Mucosa of rectum (tissue), 2 donors: ENCODE results near the gene FLYWCH1.

Experiments used
- H3K27ac ChIP-seq, 2 donors: one replicate each; pipeline ENCODE4 v1.7.0; 2013; ENCODE audit warnings: inconsistent platforms in 2 of 2, low read depth in 2 of 2, low read length in 2 of 2
- H3K27me3 ChIP-seq, 2 donors: one replicate each; pipeline ENCODE4 v1.7.0; 2013; ENCODE audit warnings: low read length in 2 of 2; ENCODE audit not compliant: control insufficient read depth in 2 of 2, insufficient read depth in 2 of 2
- H3K36me3 ChIP-seq, 2 donors: one replicate each; pipeline ENCODE4 v1.7.0; 2013; ENCODE audit warnings: low read length in 2 of 2; ENCODE audit not compliant: control insufficient read depth in 2 of 2, insufficient read depth in 2 of 2
- H3K4me1 ChIP-seq, 2 donors: one replicate each; pipeline ENCODE4 v1.7.0; 2013; ENCODE audit warnings: low read length in 2 of 2, mild to moderate bottlenecking in 1 of 2; ENCODE audit not compliant: control insufficient read depth in 2 of 2, insufficient read depth in 2 of 2
- H3K4me3 ChIP-seq, 2 donors: one replicate each; pipeline ENCODE4 v1.7.0; 2013; ENCODE audit warnings: low read length in 2 of 2
- H3K9ac ChIP-seq, 2 donors: one replicate each; pipeline ENCODE4 v1.7.0; 2013; ENCODE audit warnings: low read length in 2 of 2, low read depth in 1 of 2, mild to moderate bottlenecking in 1 of 2
- H3K9me3 ChIP-seq, 2 donors: one replicate each; pipeline ENCODE4 v1.7.0; 2013; ENCODE audit warnings: low read length in 2 of 2; ENCODE audit not compliant: control insufficient read depth in 2 of 2
- donor health status: healthy.
- donor health status: Normal muscosa, but diverticular disease.

The FLYWCH1 gene

GRCh38 chr16:2963074-2963722, 51.5 kb downstream of the FLYWCH1 start:
- Histone ChIP-seq H3K27me3 (peaks cover 34 to 45% of the 10 kb centered on the region in 2 donors), H3K9ac (no peak overlapping the region), H3K27ac (no peak overlapping the region), H3K9me3 (no peaks in the 10 kb centered on the region), H3K4me3 (peak overlapping the region in 1 of 2 donors; percentile 13), H3K4me1 (peaks cover 13 to 17% of the 10 kb centered on the region in 2 donors), H3K36me3 (no peaks in the 10 kb centered on the region)

- H3K9ac ChIP-seq: no peak within 1 kb of the TSS
- peaks cover 20 to 24% of the 10 kb centered on the region in 2 donors for H3K4me1 ChIP-seq
- H3K27ac ChIP-seq: no peak within 1 kb of the TSS
- H3K9me3 ChIP-seq: no peaks in the 10 kb centered on the region
- H3K36me3 ChIP-seq: no peaks in the 10 kb centered on the region
- H3K4me3 ChIP-seq: peak within 1 kb of the TSS; percentile 13 to 43
- peaks cover 35 to 45% of the 10 kb centered on the region in 2 donors for H3K27me3 ChIP-seq
Measured at GRCh38 chr16:2963723-2964474, 52.2 kb downstream of the FLYWCH1 start, which contains the start of gene KREMEN2. TSS of gene KREMEN2 (plus strand) at chr16:2964275. CDS start at chr16:2964521, 246 bp downstream.

- H3K9ac ChIP-seq: no peak overlapping the region
- H3K4me3 ChIP-seq: peak overlapping the region in 1 of 2 donors; percentile 43
- peaks cover 32 to 45% of the 10 kb centered on the region in 2 donors for H3K27me3 ChIP-seq
- no peaks in the 10 kb centered on the region for H3K36me3 ChIP-seq
- peaks cover 20 to 25% of the 10 kb centered on the region in 2 donors for H3K4me1 ChIP-seq
- H3K9me3 ChIP-seq: no peaks in the 10 kb centered on the region
- no peak overlapping the region for H3K27ac ChIP-seq
Measured at GRCh38 chr16:2964475-2965336, 53.0 kb downstream of the FLYWCH1 start.

GRCh38 chr16:2966043-2966807, 54.5 kb downstream of the FLYWCH1 start:
- Histone ChIP-seq H3K36me3 (no peaks in the 10 kb centered on the region), H3K9ac (no peak overlapping the region), H3K4me1 (peaks cover 27 to 37% of the 10 kb centered on the region in 2 donors), H3K27ac (no peak overlapping the region), H3K4me3 (peak overlapping the region in 1 of 2 donors; percentile 35), H3K27me3 (peaks cover 32 to 45% of the 10 kb centered on the region in 2 donors), H3K9me3 (no peaks in the 10 kb centered on the region)

- Histone ChIP-seq H3K27me3 (peaks cover 29 to 42% of the 10 kb centered on the region in 2 donors), H3K36me3 (no peaks in the 10 kb centered on the region), H3K27ac (no peak overlapping the region), H3K4me3 (peak overlapping the region in 1 of 2 donors; percentile 35), H3K9me3 (no peaks in the 10 kb centered on the region), H3K9ac (peak overlapping the region in 1 of 2 donors; percentile 16), H3K4me1 (peaks cover 24 to 37% of the 10 kb centered on the region in 2 donors)
Measured at GRCh38 chr16:2966808-2967191, 55.1 kb downstream of the FLYWCH1 start.

- peaks cover 23 to 37% of the 10 kb centered on the region in 2 donors for H3K4me1 ChIP-seq
- peaks cover 25 to 38% of the 10 kb centered on the region in 2 donors for H3K27me3 ChIP-seq
- no peak overlapping the region for H3K4me3 ChIP-seq
- no peak overlapping the region for H3K27ac ChIP-seq
- no peaks in the 10 kb centered on the region for H3K36me3 ChIP-seq
- H3K9ac ChIP-seq: no peak overlapping the region
- no peaks in the 10 kb centered on the region for H3K9me3 ChIP-seq
Measured at GRCh38 chr16:2967211-2967631, 55.5 kb downstream of the FLYWCH1 start.

GRCh38 chr16:2967721-2968161, 56.0 kb downstream of the FLYWCH1 start:
- Histone ChIP-seq H3K27ac (no peak overlapping the region), H3K9me3 (no peaks in the 10 kb centered on the region), H3K36me3 (no peaks in the 10 kb centered on the region), H3K27me3 (peaks cover 20 to 32% of the 10 kb centered on the region in 2 donors), H3K4me1 (peaks cover 23 to 37% of the 10 kb centered on the region in 2 donors), H3K4me3 (peak overlapping the region in 1 of 2 donors; percentile 78), H3K9ac (no peak overlapping the region)

- Histone ChIP-seq H3K4me1 (peaks cover 23 to 37% of the 10 kb centered on the region in 2 donors), H3K27me3 (peaks cover 18 to 30% of the 10 kb centered on the region in 2 donors), H3K27ac (peak overlapping the region; percentile 59 to 68), H3K9ac (peak overlapping the region; percentile 32 to 75), H3K4me3 (peak overlapping the region; percentile 69 to 78), H3K9me3 (no peaks in the 10 kb centered on the region), H3K36me3 (no peaks in the 10 kb centered on the region)
Measured at GRCh38 chr16:2968368-2968737, 56.6 kb downstream of the FLYWCH1 start.
